Jurkat, Clone E6-1 (cell line): Measurements from ENCODE around the gene MPDZ.
"Not testable (repeated sequence)": the region's sequence is repeated elsewhere in the genome, so short reads cannot be mapped to it uniquely, and the experiment has no call there.

Experiments
- DNase-seq: peaks from one replicate; pipeline ENCODE4 v3.0.0-alpha.2; 2011; ENCODE audit warnings: low read depth, low spot score
- H3K4me3 ChIP-seq: 2 replicates; pipeline ENCODE4 v1.5.1; 2011; ENCODE audit warnings: mild to moderate bottlenecking, low read length, control low read depth, moderate library complexity

MPDZ gene

GRCh38 chr9:13269589-13270452, 9.7 kb downstream of the MPDZ start:
- no peak for DNase-seq
- no peak overlapping the region for H3K4me3 ChIP-seq

- DNase-seq: no peak
- no peak overlapping the region for H3K4me3 ChIP-seq
Measured at GRCh38 chr9:13268469-13268868, 11.0 kb downstream of the MPDZ start.

- no peak for DNase-seq
- no peak overlapping the region for H3K4me3 ChIP-seq
Measured at GRCh38 chr9:13267743-13268142, 11.7 kb downstream of the MPDZ start.

DNA sequence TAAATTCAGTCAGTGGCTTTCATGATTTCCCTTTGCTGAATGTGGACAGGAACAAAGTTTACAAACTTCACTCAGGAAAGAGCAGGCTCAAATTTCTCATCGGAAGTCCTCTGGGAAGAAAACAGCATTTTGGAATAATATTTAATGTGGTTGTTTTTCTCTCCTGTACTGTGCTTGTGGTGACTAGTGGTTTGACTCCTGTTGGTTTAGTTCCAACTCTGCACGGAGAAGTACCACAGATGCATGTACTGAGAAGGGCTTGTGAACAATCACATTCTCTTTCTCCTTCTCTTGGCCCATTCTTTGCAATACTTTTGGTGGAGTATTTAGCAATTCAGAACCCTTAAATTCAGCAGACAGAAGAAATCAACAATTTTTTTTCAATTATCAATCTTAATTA, 13.3 kb downstream of the MPDZ start:
- no peak for DNase-seq
- no peak overlapping the region for H3K4me3 ChIP-seq

DNA sequence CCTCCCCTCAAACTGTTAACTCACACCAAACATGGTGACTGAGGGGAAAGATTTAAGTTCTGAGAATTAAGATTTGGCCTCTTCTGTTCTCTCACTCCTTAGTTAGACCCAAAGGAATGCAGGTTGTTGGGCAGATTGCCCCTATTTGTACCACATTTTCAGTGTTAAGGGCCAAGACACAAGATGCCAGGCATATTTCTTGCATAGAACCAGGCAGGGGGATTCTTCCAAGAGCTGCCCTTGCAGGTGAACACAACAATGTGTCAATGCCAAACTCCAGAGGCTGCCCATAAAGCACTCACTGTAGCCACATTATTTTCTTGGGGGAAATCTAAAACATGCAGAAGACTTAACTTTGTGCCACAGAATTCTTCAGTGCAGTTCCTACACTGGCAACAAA, 14.7 kb downstream of the MPDZ start:
- no peak for DNase-seq
- no peak overlapping the region for H3K4me3 ChIP-seq

DNA sequence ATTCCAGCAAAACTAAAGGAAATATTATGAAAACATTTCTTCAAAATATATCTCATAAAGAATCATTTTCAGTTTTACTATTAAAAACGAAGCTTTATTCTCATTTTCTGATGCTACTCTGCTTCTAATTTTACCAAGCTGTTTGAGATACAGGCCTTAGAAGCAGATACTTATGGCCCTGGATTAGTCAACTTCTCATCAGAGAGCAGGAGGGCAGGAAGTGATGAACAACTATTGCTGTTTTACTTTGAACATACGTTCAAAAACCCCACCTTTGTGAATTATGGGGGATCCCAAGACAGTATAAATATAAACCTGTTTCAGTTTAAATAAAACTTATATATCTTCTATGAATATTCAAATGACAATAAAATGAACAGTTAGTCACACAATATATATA, 16.0 kb downstream of the MPDZ start:
- no peak for DNase-seq
- H3K4me3 ChIP-seq: no peak overlapping the region

- no peak for DNase-seq
- no peak overlapping the region for H3K4me3 ChIP-seq
Measured at GRCh38 chr9:13252852-13253251, 26.6 kb downstream of the MPDZ start.

- H3K4me3 ChIP-seq: no peak overlapping the region
- DNase-seq: no peak
Measured at GRCh38 chr9:13244181-13244580, 35.3 kb downstream of the MPDZ start.

DNA sequence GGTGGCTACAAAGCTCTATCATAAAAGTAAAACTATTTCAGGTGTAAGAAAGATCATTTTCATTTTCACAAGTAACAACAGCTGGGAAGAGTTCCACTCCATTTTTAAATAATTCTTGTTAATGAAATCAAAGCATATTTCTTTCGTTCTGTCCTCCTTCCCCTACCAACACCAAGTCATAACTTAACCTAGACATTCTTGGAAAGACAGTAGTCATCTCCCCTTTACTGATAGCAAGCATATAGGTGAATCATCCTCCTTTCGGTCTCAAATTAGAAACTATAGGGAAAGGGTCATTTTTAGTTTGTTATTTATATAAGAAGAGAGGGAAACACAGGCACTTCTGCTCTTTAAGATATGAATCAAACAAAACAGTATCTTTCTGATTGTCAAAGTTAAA, 38.2 kb downstream of the MPDZ start:
- no peak overlapping the region for H3K4me3 ChIP-seq
- no peak for DNase-seq

DNA sequence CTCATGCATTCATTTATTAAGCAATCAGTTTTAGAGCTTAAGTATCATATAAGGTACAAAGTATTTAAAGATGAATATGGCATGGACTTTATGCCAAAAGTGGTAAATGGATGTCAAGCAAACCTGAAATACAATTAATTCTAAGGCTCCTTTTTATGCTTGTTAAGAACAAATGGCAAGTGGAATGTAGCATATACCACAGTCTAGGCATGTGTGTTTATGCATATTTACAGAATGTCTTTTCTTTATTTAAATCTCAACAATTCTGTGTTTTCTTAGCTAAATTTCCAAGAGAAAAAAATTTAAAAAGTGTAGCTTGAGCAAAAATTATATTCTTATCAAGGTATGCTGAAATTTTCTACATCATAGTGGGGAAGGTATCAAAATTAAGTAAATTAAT, 39.8 kb downstream of the MPDZ start:
- H3K4me3 ChIP-seq: no peak overlapping the region

GRCh38 chr9:13239208-13239607, 40.3 kb downstream of the MPDZ start:
- DNase-seq: no peak
- no peak overlapping the region for H3K4me3 ChIP-seq

More for the DNA sequence above, 39.8 kb downstream of the MPDZ start:
- DNase-seq: no peak

- no peak for DNase-seq
- H3K4me3 ChIP-seq: no peak overlapping the region
Measured at GRCh38 chr9:13234932-13235331, 44.6 kb downstream of the MPDZ start.

GRCh38 chr9:13228431-13228830, 51.1 kb downstream of the MPDZ start:
- DNase-seq: no peak
- H3K4me3 ChIP-seq: no peak overlapping the region

DNA sequence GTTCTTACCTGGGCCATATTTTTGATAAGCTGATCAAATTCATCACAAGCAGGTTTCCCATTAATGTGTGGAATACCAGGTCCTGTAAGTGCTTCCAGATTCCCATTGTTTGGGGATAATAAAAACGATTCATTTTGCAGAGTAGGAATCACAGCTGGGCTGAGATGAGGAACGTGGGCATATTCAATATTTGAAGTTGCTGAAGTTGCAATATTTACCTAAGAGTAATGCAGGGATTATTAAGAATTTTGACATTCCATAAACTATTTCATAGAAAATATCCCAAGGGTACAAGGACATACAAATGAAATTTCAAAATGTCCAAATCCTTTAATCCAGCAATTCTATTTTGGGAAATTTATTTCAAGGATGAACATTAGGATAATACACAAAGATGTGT, 55.1 kb downstream of the MPDZ start:
- H3K4me3 ChIP-seq: no peak overlapping the region
- no peak for DNase-seq

- not testable (repeated sequence) for DNase-seq, H3K4me3 ChIP-seq
Measured at GRCh38 chr9:13222733-13223132, 56.8 kb downstream of the MPDZ start.

DNA sequence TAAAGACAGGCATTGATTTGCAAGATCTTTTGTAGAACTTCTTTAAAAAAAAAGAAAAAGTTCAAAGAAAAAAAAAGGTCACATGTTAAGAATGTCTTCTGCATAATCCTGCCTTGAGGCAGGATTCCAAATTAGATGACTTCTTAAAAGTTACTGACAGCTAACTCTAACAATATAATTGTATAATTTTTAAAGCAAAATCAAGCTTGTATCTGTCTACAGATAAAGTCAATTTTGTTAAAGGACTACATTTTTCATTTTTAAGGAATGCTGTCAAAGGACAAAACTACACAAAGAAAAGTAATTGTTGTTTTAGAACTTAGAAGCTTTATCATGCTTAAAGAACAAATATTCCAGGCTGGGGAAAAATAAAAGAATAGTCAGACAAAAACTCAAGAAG, 57.8 kb downstream of the MPDZ start:
- no peak for DNase-seq
- no peak overlapping the region for H3K4me3 ChIP-seq

DNA sequence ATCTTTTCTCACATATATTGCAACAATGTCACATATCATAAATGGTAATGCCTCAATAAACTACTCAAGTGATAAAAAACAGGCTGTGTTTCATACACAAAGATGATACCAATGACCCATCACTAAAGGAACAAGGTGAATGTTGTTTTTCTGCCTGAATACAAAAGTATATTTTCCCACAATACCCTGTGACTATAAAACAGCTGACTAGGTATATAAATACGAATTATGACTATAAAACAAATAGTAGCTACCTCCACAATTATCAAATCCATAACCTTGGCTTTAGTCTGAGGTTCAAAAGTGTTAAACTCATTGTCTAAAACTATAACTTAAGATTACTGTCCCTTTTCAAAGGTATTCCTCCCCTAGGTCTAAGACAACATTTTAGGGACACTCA, 58.7 kb downstream of the MPDZ start:
- no peak for DNase-seq
- no peak overlapping the region for H3K4me3 ChIP-seq

DNA sequence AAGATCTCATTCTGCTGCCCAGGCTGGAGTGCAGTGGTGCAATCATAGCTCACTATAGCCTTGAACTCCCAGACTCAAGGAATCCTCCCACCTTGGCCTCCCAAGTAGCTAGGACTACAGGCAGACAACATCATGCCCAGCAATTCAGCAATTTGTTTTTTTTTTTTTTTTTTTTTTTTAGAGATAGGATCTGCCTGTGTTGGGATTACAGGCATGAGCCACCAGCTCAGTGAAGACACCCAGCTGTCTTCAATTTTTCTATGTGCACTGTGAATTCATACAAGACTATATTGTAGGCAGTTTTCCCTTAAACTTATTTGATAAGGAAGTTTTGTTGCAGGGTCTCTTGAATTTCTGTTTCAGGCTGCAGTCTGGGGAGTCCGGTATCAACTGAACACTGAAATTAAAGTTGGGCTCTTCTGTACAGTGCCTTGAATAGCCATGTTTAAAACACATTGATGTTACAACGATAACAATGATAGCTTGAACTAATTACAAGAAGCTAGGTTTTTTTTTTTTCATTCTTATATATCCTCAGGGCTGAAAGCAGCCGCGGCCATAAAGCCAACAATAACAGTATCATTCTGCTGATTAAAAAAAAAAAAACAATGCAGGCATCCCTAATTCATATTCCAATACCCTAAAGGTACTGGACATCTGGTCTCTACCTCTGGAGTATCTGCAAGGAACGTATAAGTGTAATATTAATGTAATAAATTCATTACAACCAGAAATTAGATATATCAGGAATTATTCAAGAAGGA, 63.5 kb downstream of the MPDZ start:
- no peak overlapping the region for H3K4me3 ChIP-seq
- DNase-seq: no peak

- DNase-seq: no peak
- H3K4me3 ChIP-seq: no peak overlapping the region
Measured at GRCh38 chr9:13213998-13214397, 65.5 kb downstream of the MPDZ start.

GRCh38 chr9:13213337-13213736, 66.2 kb downstream of the MPDZ start:
- no peak for DNase-seq

DNA sequence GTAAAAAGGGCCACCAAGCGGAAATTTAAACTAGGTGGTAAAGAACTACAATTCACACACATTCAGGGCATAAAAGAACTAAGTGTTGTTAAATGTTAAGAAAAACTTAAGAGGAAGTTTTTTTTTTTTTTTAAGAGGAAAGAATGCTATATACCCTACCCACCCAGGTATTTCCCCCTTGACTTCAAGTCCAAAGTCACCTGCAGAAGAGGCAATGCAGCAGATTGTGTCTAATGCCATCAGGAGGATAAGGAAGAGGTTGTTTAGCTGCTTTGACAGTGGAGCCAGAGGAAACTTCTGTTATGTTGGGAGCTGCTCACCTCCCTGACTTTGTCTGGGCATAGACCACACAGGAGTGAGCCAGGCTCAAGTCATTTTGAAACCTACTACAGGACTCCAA, 69.2 kb downstream of the MPDZ start:
- H3K4me3 ChIP-seq: no peak overlapping the region
- DNase-seq: no peak

More at GRCh38 chr9:13213337-13213736, 66.2 kb downstream of the MPDZ start:
- no peak overlapping the region for H3K4me3 ChIP-seq
